Activated CD4-positive, CD25-positive, alpha-beta regulatory T cell treated with anti-CD3 and anti-CD28 coated beads, Interleukin-2, amount 50 U/mL, for 16 hours (primary cell): ENCODE data around the gene XRRA1.
"Not testable (repeated sequence)": the region's sequence is repeated elsewhere in the genome, so short reads cannot be mapped to it uniquely, and the experiment has no call there.

Source experiments
- DNase-seq: peaks from one replicate; pipeline ENCODE4 v3.0.0-alpha.2; 2020; ENCODE audit warnings: low read depth, low spot score

The XRRA1 gene

GRCh38 chr11:74902342-74902741 is 46.5 kb downstream of the XRRA1 start:
- DNase-seq: no peak

GRCh38 chr11:74896311-74896710 is 52.6 kb downstream of the XRRA1 start:
- DNase-seq: no peak

- no peak for DNase-seq
These were observed 53.4 kb downstream of the XRRA1 start for GRCh38 chr11:74895340-74896116.

- not testable (repeated sequence) for DNase-seq
These were observed 55.9 kb downstream of the XRRA1 start for GRCh38 chr11:74893015-74893414.

GRCh38 chr11:74877132-74877531 is 71.8 kb downstream of the XRRA1 start:
- no peak for DNase-seq

GRCh38 chr11:74871037-74871436 is 77.9 kb downstream of the XRRA1 start:
- DNase-seq: no peak

- no peak for DNase-seq
These were observed 78.4 kb downstream of the XRRA1 start for GRCh38 chr11:74870485-74870884.

GRCh38 chr11:74866557-74866956 is 82.3 kb downstream of the XRRA1 start:
- no peak for DNase-seq

- DNase-seq: no peak
These were observed 85.5 kb downstream of the XRRA1 start for GRCh38 chr11:74863410-74863809.

GRCh38 chr11:74860743-74861142 is 88.1 kb downstream of the XRRA1 start:
- no peak for DNase-seq

GRCh38 chr11:74853223-74853622 is 95.7 kb downstream of the XRRA1 start:
- DNase-seq: no peak

- no peak for DNase-seq
These were observed 99.1 kb downstream of the XRRA1 start for GRCh38 chr11:74849525-74850391.

- DNase-seq: no peak
These were observed 101.0 kb downstream of the XRRA1 start for GRCh38 chr11:74847895-74848294.

- DNase-seq: no peak
These were observed 101.5 kb downstream of the XRRA1 start for GRCh38 chr11:74847395-74847794.

- DNase-seq: no peak
These were observed 102.1 kb downstream of the XRRA1 start for GRCh38 chr11:74846770-74847169.

- DNase-seq: no peak
These were observed 102.8 kb downstream of the XRRA1 start for GRCh38 chr11:74845978-74846517.

GRCh38 chr11:74844865-74845264 is 104.0 kb downstream of the XRRA1 start:
- no peak for DNase-seq

- DNase-seq: no peak
These were observed 104.8 kb downstream of the XRRA1 start for GRCh38 chr11:74844072-74844471.

- DNase-seq: no peak
These were observed 105.9 kb downstream of the XRRA1 start for GRCh38 chr11:74842967-74843366.

- no peak for DNase-seq
These were observed 108.4 kb downstream of the XRRA1 start for GRCh38 chr11:74840486-74840885.

- DNase-seq: no peak
These were observed 108.9 kb downstream of the XRRA1 start for GRCh38 chr11:74839971-74840370.

GRCh38 chr11:74839446-74839845 is 109.4 kb downstream of the XRRA1 start:
- no peak for DNase-seq

- DNase-seq: no peak
These were observed 110.7 kb downstream of the XRRA1 start for GRCh38 chr11:74838188-74838587.
